Keratinocyte (primary cell): ENCODE data around the gene NEGR1. TPM values are rescaled to one million over a fixed set of nuclear protein-coding genes. Genes with fewer than 3 reads are reported as not detected.

ENCODE experiments used
- DNase-seq: peaks from one replicate; pipeline ENCODE4 v3.0.0-alpha.2; 2011; ENCODE audit warnings: low read depth, missing footprints, low spot score
- FAIRE-seq: peaks from 2 replicates; lab custom pipeline; 2011; peaks lifted over from hg19 to GRCh38; lab: Jason Lieb, UNC
- H2AFZ ChIP-seq: 2 replicates; pipeline ENCODE4 v1.6.0; 2012; ENCODE audit warnings: low read length, control low read depth, inconsistent platforms; ENCODE audit not compliant: control insufficient read depth
- H3K27ac ChIP-seq: 2 replicates; pipeline ENCODE4 v1.5.1; 2011; ENCODE audit warnings: low read length; ENCODE audit not compliant: control insufficient read depth, insufficient read depth
- H3K27me3 ChIP-seq: 3 replicates; pipeline ENCODE4 v1.6.0; 2011; ENCODE audit warnings: low read length; ENCODE audit not compliant: control insufficient read depth, insufficient read depth; ENCODE audit errors: extremely low read depth
- H3K36me3 ChIP-seq, 2 experiments: 2 replicates in 1 of 2; 3 replicates in 1 of 2; pipeline ENCODE4 v1.5.1; 2011; ENCODE audit warnings: low read length in 2 of 2, mild to moderate bottlenecking in 1 of 2; ENCODE audit not compliant: control insufficient read depth in 2 of 2, insufficient read depth in 2 of 2; ENCODE audit errors: extremely low read depth in 1 of 2
- H3K4me1 ChIP-seq: 3 replicates; pipeline ENCODE4 v1.5.1; 2011; ENCODE audit warnings: low read length; ENCODE audit not compliant: control insufficient read depth, insufficient read depth; ENCODE audit errors: extremely low read depth
- H3K4me2 ChIP-seq: 3 replicates; pipeline ENCODE4 v1.6.0; 2011; ENCODE audit warnings: low read depth, low read length; ENCODE audit not compliant: control insufficient read depth, insufficient read depth; ENCODE audit errors: extremely low read depth
- H3K4me3 ChIP-seq, 3 experiments: fragments of 200-600 bp in 1 of 3; sonication (generic) in 1 of 3; 2 replicates in 2 of 3; 3 replicates in 1 of 3; pipeline ENCODE4 v1.5.1; 2011 to 2016; ENCODE audit warnings: low read length in 3 of 3, mild to moderate bottlenecking in 3 of 3, control low read depth in 2 of 3, inconsistent platforms in 1 of 3, low read depth in 1 of 3, mixed read lengths in 1 of 3, mixed run types in 1 of 3, moderate library complexity in 1 of 3; ENCODE audit not compliant: control insufficient read depth in 2 of 3, insufficient read depth in 2 of 3; ENCODE audit errors: extremely low read depth in 1 of 3
- H3K79me2 ChIP-seq: 2 replicates; pipeline ENCODE4 v1.6.0; 2012; ENCODE audit warnings: low read length; ENCODE audit not compliant: control insufficient read depth, insufficient read depth
- H3K9ac ChIP-seq: 3 replicates; pipeline ENCODE4 v1.6.0; 2011; ENCODE audit warnings: low read length; ENCODE audit not compliant: control insufficient read depth, insufficient read depth; ENCODE audit errors: extremely low read depth
- H3K9me1 ChIP-seq: 3 replicates; pipeline ENCODE4 v1.6.0; 2011; ENCODE audit warnings: low read length; ENCODE audit not compliant: control insufficient read depth, insufficient read depth; ENCODE audit errors: extremely low read depth
- H3K9me3 ChIP-seq: 2 replicates; pipeline ENCODE4 v1.5.1; 2012; ENCODE audit warnings: low read depth, low read length; ENCODE audit not compliant: control insufficient read depth
- H4K20me1 ChIP-seq: 3 replicates; pipeline ENCODE4 v1.6.0; 2011; ENCODE audit warnings: low read length; ENCODE audit not compliant: control insufficient read depth, insufficient read depth; ENCODE audit errors: extremely low read depth
- EZH2 ChIP-seq: IDR thresholded peaks from one replicate; pipeline ENCODE4 v1.6.1; 2012; ENCODE audit warnings: inconsistent platforms, mild to moderate bottlenecking, low read length, moderate library complexity
- dilution Hi-C: fragments of 300-500 bp; cut with MboI; formaldehyde crosslinking; loops from one replicate; pipeline ENCODE4 v1.7.0; 2020; ENCODE audit warnings: low sequenced_read_pairs; ENCODE audit not compliant: extremely low pct_ligation_motif_present
- polyA plus RNA-seq, 5 experiments: library from polyadenylated mRNA; depleted of rRNA in 3 of 5; stranded (reverse) in 3 of 5; stranded (forward) in 1 of 5; unstranded in 1 of 5; fragments of >200 nt; gene quantifications; 1 replicate in 1 of 5; 2 replicates in 3 of 5; 3 replicates in 1 of 5; pipeline versions ENCODE4 v1.2.1 to v1.2.3, GENCODE V29; 2011 to 2012; ENCODE audit warnings: missing spikeins in 2 of 5, low read depth in 1 of 5, low replicate concordance in 1 of 5
- TF ChIP-seq, protein P1 (sequence below), 3 experiments: IDR thresholded peaks in 1 of 3; conservative IDR thresholded peaks in 1 of 3; optimal IDR thresholded peaks in 1 of 3; 2 replicates in 2 of 3; 3 replicates in 1 of 3; pipeline versions ENCODE3 to v1.5.1; 2011; ENCODE audit warnings: low read length in 3 of 3, mild to moderate bottlenecking in 3 of 3, moderate library complexity in 2 of 3, control low read depth in 1 of 3, inconsistent platforms in 1 of 3; ENCODE audit not compliant: insufficient read depth in 2 of 3; ENCODE audit errors: extremely low read depth in 1 of 3

The NEGR1 gene
- polyA plus RNA-seq, 1 donor (not counting 4 experiments of a cell fraction or from before 2014, with no cell fraction given), result 1.6 TPM

GRCh38 chr1:71572038-71572437, 710.3 kb downstream of the NEGR1 start:
- TF ChIP-seq EZH2, result no peak
- TF ChIP-seq, protein P1, sequence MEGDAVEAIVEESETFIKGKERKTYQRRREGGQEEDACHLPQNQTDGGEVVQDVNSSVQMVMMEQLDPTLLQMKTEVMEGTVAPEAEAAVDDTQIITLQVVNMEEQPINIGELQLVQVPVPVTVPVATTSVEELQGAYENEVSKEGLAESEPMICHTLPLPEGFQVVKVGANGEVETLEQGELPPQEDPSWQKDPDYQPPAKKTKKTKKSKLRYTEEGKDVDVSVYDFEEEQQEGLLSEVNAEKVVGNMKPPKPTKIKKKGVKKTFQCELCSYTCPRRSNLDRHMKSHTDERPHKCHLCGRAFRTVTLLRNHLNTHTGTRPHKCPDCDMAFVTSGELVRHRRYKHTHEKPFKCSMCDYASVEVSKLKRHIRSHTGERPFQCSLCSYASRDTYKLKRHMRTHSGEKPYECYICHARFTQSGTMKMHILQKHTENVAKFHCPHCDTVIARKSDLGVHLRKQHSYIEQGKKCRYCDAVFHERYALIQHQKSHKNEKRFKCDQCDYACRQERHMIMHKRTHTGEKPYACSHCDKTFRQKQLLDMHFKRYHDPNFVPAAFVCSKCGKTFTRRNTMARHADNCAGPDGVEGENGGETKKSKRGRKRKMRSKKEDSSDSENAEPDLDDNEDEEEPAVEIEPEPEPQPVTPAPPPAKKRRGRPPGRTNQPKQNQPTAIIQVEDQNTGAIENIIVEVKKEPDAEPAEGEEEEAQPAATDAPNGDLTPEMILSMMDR (optimal IDR thresholded peaks at IDR 0.05 in 1 of 3, IDR thresholded peaks at IDR 0.05 in 1 of 3, conservative IDR thresholded peaks at IDR 0.05 in 1 of 3; ENCODE audit: extremely low read depth in 1 of 3, insufficient read depth in 2 of 3, low read length in 3 of 3), result no peak
- dilution Hi-C loops, result no loop called here
- DNase-seq (no peak), FAIRE-seq (no peak)
- Histone ChIP-seq H3K36me3 (no peaks in the 10 kb centered on the region), H2AFZ (no peak overlapping the region), H3K4me2 (no peak overlapping the region), H3K79me2 (no peaks in the 10 kb centered on the region), H3K27me3 (no peaks in the 10 kb centered on the region), H3K9me3 (no peaks in the 10 kb centered on the region), H3K9ac (no peak overlapping the region), H3K27ac (no peak overlapping the region), H4K20me1 (no peaks in the 10 kb centered on the region), H3K4me1 (no peaks in the 10 kb centered on the region), H3K4me3 (no peak overlapping the region), H3K9me1 (no peaks in the 10 kb centered on the region)

GRCh38 chr1:71566413-71566812, 715.9 kb downstream of the NEGR1 start:
- no peaks in the 10 kb centered on the region for H4K20me1 ChIP-seq

More at GRCh38 chr1:71566413-71566812, 715.9 kb downstream of the NEGR1 start:
- no peak for DNase-seq
- Histone ChIP-seq H3K9ac (no peak overlapping the region), H3K4me2 (no peak overlapping the region), H3K4me1 (peaks cover 7% of the 10 kb centered on the region), H2AFZ (no peak overlapping the region), H3K9me1 (no peaks in the 10 kb centered on the region), H3K36me3 (no peaks in the 10 kb centered on the region), H3K79me2 (no peaks in the 10 kb centered on the region), H3K9me3 (no peaks in the 10 kb centered on the region), H3K4me3 (no peak overlapping the region), H3K27me3 (no peaks in the 10 kb centered on the region), H3K27ac (no peak overlapping the region)
- FAIRE-seq, result no peak
- dilution Hi-C loops, result no loop called here
- TF ChIP-seq, protein P1 (optimal IDR thresholded peaks at IDR 0.05 in 1 of 3, IDR thresholded peaks at IDR 0.05 in 1 of 3, conservative IDR thresholded peaks at IDR 0.05 in 1 of 3; ENCODE audit: extremely low read depth in 1 of 3, insufficient read depth in 2 of 3, low read length in 3 of 3), result no peak
- no peak for TF ChIP-seq EZH2
